Fibroblast of skin of back (primary cell): Measurements from ENCODE around the gene TAGLN2.
A peak's percentile ranks its signal among the peaks of the same experiment; 100 is the strongest.
"Not testable (repeated sequence)": the region's sequence is repeated elsewhere in the genome, so short reads cannot be mapped to it uniquely, and the experiment has no call there.

Experiments used
- DNase-seq: peaks from one replicate; pipeline ENCODE4 v3.0.0-alpha.2; 2013

Gene TAGLN2

GRCh38 chr1:159921251-159921650 lies 4.1 kb downstream of the TAGLN2 start:
- DNase-seq: no peak

DNA sequence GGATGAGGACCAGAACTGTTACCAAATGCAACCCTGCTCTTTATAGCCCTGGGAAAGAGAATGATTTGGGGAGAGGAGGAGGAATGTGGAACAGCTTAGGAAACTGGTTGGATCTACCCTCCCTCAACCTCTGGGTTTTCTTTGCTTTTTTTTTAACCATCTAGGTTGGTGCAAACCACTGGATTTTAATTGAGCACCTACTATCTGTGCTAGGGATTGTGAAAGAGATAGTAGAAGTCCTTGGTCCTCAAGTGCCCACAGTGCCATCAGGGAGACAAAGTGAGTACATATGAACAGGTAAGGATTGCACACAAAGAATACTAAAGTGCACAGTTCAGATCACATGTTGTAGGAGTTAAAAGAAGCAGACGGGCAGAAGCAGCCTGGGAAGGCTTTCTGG lies 4.7 kb downstream of the TAGLN2 start:
- no peak for DNase-seq

DNA sequence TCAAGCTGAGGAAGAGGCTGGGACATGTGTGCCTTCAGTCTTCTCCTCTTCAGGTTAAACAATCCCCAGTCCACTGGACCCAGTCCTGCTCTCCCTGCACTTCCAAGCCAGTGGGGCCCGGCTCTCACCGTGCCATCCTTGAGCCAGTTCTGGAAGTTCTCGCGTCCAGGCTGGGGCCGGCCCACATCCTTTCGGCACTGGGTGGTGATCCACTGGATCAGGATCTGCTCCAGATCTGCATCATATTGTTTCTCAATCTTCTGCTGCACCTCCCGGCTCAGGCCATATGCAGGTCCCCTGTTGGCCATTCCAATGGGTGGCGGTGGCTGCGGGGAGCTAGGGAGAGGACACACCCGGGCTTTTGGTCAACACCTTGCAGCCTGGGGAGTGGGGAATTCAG lies 5.1 kb downstream of the TAGLN2 start:
- DNase-seq: no peak

- no peak for DNase-seq
Observed at GRCh38 chr1:159919236-159919865, 6.0 kb downstream of the TAGLN2 start.

GRCh38 chr1:159918352-159919200 lies 6.7 kb downstream of the TAGLN2 start:
- DNase-seq: peak; percentile 62

DNA sequence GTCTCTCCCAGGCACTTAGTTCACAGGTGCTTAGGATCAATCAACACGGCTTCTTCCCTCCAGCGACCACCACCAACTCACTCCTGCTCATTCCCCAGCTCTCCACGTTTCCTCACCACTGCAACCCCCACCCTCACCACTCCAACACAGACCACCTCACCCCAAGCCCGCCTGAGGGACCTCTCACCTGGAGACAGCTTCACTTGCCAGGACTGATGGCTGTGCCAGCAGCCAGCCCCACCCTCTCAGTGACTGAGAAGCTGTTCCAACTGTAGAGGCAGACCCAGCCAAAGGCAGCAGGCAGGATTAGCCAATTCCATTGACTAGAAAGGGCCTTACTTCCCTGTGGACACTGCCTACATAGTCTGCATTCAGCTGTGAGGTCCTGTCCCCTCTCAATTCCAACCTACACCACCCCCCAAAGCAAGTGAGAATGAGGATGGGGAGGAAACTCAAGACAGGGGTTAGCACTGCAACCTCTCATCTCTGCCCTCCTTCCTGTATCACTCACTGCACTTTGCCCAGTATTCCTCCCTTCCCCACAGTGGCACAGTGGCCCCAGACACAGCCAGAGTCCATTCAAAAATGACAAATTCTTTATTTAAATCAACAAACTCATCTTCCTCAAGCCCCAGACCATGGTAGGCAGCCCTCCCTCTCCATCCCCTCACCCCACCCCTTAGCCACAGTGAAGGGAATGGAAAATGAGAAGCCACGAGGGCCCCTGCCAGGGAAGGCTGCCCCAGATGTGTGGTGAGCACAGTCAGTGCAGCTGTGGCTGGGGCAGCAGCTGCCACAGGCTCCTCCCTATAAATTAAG lies 7.6 kb downstream of the TAGLN2 start:
- no peak for DNase-seq

GRCh38 chr1:159916242-159917051 lies 8.9 kb downstream of the TAGLN2 start:
- DNase-seq: peak; percentile 99

- no peak for DNase-seq
Observed at GRCh38 chr1:159915571-159916241, 9.6 kb downstream of the TAGLN2 start.

GRCh38 chr1:159914252-159915018 lies 10.9 kb downstream of the TAGLN2 start:
- no peak for DNase-seq

- DNase-seq: peak; percentile 42
Observed at GRCh38 chr1:159913451-159914192, 11.7 kb downstream of the TAGLN2 start.

DNA sequence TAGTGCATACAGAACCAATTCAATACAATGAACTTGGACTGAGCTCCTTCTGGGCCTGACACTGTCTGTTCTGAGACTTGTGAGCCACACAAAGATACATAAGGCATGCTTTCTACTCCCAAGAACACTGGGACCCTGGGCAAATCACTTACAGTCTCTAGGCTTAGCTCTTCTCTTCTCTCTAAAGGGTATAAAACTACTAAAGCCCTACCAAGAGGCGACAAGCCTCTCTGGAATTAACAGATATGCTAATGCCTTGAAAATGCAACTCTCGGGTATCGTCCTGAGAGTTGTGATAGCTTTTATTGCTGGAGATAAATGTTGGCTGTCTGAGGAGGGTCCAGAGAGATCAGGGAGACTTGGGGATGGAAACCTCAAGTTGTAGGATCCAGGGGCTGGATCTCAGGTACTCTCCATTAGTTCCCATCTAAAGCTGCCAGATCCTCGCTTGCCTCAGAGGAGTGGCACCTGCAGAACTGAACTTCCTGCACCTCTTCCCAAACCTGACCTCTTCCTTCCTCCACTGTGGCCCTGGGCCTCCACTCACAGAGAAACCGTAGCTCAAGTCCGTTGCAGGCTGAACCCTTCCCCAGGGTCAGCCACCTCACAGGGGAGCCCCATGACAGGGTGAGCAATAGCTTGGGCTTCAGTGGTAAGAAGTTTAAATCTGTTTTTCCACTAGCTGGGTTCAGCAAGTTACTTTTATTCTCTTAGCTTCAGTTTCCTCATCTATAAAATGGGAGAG lies 13.8 kb downstream of the TAGLN2 start:
- DNase-seq: no peak

- no peak for DNase-seq
Observed at GRCh38 chr1:159908031-159908940, 17.0 kb downstream of the TAGLN2 start.

DNA sequence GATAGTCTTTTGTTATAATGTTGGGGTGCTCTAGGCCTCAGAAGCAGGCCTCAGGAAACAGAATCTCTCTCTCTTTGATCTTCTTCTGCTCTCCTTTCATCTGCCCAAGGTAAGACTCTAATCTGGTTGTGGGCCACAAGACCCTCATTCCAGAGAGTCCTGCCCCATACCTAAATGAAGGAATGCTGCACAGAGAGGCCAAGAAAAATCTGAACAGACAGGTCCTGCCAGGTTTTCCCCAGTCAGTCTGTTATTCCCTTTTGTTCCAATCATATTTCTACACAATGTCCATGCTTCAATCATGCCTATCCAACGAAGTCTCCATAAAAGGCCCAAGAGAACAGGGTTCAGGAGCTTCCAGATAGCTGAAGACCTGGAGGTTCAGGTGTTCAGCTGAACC lies 18.3 kb downstream of the TAGLN2 start:
- DNase-seq: no peak

GRCh38 chr1:159904036-159904435 lies 21.3 kb downstream of the TAGLN2 start:
- DNase-seq: not testable (repeated sequence)

DNA sequence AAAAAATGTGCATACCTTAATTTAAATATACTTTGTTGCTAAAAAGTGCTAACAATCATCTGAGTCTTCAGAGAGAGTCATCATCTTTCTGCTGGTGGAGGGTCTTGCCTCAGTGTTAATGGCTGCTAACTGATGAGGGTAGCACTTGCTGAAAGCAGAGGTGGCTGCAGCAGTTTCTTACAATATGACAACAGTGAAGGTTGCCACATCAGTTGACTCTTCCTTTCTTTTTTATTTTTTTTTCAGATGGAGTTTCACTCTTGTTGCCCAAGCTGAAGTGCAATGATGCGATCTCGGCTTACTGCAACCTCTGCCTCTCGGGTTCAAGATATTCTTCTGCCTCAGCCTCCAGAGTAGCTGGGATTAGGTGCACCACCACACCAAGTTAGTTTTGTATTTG lies 22.8 kb downstream of the TAGLN2 start:
- no peak for DNase-seq

GRCh38 chr1:159900755-159901360 lies 24.4 kb downstream of the TAGLN2 start:
- no peak for DNase-seq

- DNase-seq: peak; percentile 72
Observed at GRCh38 chr1:159900086-159900680, 25.1 kb downstream of the TAGLN2 start, which contains the start of gene CFAP45. Gene CFAP45 (minus strand): TSS chr1:159900165. CDS start chr1:159900098, 67 bp downstream.
